ENCODE results near the gene HIRIP3.
"Not testable (repeated sequence)": the region's sequence is repeated elsewhere in the genome, so short reads cannot be mapped to it uniquely, and the experiment has no call there.

HIRIP3 gene, protein sequence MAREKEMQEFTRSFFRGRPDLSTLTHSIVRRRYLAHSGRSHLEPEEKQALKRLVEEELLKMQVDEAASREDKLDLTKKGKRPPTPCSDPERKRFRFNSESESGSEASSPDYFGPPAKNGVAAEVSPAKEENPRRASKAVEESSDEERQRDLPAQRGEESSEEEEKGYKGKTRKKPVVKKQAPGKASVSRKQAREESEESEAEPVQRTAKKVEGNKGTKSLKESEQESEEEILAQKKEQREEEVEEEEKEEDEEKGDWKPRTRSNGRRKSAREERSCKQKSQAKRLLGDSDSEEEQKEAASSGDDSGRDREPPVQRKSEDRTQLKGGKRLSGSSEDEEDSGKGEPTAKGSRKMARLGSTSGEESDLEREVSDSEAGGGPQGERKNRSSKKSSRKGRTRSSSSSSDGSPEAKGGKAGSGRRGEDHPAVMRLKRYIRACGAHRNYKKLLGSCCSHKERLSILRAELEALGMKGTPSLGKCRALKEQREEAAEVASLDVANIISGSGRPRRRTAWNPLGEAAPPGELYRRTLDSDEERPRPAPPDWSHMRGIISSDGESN

DNA sequence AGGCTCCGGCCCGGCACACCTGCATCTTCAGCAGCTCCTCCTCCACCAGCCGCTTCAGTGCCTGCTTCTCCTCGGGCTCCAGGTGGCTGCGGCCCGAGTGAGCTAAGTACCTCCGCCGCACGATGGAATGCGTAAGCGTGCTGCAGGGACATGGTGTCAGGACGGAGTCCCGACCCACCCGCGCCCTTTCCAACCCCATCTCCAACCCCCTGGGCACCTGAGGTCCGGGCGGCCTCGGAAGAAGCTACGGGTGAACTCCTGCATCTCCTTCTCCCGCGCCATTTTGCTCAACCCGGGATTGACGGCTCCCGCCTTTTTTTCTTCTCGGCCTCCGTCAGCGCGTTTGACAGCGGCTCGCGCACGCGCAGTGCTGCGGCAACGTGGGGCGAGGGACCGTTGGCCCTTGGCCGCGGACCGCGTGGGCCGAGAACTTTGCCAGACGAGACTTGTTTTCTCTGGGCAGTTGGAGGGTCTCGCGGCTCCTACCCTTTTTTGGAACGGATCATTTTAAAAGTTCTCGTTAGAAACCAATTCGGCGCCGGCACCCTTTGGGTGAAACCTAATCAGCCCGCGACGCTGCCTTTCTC, at the start of gene HIRIP3:
HIRIP3 (minus strand) TSS at position 294 of the 587 bp plus-strand sequence; CDS start at position 282, 12 bp downstream.
- peak; percentile 76 for DNase-seq

DNA sequence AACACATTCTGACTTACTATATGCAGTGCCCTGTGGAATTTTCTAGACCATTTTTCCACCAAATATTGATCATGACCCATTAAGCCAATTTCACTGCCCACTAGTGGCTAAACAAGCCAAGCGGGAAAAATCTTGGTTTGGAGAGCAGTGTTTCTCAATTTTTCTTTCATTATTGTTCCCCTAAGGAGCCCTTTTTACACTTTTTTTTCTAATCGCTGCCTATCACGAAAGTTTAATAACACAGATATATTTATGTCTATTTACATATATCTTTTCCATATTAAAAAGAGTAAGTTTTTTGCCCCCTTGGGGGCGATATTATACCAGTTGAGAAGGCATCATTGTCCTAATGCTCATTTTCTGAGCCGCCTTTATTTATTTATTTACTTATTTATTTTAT, 46.4 kb upstream of the HIRIP3 start:
- no peak for DNase-seq

DNA sequence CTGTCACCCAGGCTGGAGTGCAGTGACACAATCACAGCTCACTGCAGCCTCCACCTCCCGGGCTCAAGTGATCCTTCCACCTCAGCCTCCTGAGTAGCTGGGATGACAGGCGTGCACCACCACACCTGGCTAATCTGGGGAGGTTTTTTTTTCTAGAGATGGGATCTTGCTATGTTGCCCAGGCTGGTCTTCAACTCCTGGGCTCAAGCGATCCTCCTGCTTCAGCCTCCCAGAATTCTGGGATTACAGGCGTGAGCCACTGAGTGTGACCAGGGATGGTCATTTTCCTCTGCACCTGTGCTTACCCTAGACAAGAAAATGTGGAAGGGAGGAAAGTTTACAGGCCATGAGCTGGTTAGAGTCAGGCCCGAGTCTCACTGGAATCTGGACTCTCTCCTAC, 45.3 kb upstream of the HIRIP3 start:
- not testable (repeated sequence) for DNase-seq

DNA sequence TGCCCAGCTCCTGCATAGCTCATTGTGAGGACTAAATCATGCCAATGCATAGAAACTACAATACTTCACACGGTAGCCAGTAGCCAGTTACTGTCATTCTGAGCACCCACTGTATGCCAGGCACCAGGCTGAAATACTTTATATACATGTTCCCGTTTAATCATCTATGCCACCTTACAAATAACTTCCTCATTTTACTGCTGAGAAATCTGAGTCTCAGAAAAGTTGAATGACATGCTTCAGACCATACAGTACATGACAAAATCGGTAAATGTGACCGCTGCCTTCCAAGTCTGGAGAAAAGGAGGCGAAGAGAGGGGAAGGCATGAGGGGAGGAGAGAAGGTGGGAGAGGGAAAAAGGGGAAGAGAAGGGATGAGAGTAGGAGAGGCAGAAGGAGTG, 44.8 kb upstream of the HIRIP3 start:
- no peak for DNase-seq

DNA sequence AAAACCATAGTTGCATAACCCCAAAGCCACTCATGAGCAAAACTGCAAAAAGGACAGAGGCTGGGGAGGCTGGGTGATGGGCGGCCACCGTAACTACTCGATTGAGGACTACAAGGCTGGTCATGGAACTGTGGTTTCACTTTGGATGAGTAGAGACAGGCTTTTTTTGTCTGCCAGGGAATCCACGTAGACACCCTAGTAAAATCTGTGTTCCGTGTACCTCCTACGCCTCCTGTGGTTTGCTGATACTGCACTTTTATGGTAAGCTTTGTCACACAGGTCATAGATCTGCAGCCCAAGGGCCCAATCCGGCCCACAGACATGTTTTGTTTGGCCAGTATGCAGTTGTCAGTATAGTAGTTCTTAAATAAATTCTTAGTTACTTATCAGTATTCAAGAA, 37.9 kb upstream of the HIRIP3 start:
- no peak for DNase-seq

DNA sequence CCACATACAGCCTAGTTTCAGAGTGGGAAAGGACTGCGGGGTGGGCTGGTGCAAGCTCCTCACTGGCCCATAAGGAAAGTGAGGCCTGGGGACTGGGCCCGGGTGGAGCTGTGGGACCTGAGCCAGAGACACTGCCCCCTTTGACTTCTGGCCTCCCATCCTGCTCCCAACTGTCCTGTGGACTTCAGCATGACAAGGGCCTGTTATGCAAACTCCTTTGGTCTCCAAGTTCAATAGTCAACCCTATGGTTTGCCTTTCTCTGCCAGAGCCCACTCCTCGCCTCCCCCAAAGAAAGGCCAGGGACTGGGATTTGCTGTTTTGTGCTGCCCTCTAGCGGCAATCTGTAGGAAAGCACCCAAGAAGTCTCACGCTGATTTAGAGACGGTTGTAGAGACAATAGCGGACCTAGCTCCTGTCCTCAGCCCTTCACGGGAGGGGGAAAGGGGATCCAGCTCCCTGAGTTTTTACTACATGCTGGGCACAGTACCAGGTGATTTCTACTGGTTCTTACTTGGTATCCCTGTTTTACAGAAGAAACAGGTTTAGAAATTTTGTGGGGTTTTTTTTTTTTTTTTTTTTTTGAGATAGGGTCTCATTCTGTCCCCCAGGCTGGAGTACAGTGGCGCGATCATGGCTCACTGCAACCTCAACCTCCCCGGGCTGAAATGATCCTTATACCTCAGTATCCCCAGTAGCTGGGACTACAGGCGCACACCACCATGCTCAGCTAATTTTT, 36.8 kb upstream of the HIRIP3 start:
- DNase-seq = peak; percentile 68

DNA sequence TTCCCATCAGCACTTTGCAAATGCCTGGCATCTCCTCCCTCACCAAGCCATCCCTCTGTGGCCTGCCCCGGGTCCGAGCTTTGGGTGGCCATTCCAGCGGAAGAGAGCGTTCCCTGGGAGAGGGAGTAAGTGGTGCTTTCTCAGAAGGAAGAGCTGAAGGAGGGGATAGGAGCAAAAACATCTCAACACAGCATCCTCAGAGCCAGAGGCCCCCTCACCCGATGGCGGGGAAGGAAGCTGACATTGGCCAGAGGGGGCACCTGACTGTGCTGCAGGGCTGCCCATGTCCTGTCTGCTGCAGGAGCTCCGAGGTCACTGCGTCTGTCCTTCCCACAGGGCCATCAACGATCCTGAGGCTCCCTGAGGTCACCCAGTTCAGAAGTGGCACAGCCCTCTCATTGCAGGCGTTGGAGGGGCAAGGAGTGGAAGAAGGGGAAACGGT, 36.1 kb upstream of the HIRIP3 start:
- no peak for DNase-seq

DNA sequence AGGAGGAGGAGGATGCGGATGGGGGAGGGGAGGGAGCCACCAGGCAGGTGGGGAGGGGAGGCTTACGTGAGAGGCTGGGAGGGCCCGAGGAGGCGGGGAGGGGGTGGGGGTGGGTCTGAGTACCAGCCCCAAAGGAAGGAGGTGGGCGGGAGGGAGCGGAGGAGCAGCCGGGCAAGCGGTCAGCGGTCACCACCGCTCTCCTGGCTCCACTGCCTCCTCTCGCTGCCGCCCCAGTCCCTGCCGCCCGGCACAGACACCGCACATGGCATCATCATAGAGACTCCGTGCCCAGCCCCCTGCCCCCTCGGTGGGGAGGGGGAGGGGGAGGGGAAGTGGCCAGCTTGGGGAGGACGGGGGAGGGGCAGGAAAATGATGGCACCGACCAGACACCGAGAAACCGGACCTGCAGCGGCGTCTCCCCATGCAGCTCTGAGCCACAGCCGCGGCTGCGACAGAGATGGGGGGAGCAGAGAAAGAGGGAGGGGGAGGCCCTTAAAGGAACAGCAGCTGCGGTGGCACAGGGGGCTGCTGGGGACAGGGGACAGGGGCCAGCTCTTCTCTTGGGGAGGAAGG, 35.5 kb upstream of the HIRIP3 start, which contains the start of gene TLCD3B:
TLCD3B (minus strand) TSS at position 431 of the 573 bp plus-strand sequence. CDS start 744 bp downstream, outside the sequence.
- DNase-seq = no peak

DNA sequence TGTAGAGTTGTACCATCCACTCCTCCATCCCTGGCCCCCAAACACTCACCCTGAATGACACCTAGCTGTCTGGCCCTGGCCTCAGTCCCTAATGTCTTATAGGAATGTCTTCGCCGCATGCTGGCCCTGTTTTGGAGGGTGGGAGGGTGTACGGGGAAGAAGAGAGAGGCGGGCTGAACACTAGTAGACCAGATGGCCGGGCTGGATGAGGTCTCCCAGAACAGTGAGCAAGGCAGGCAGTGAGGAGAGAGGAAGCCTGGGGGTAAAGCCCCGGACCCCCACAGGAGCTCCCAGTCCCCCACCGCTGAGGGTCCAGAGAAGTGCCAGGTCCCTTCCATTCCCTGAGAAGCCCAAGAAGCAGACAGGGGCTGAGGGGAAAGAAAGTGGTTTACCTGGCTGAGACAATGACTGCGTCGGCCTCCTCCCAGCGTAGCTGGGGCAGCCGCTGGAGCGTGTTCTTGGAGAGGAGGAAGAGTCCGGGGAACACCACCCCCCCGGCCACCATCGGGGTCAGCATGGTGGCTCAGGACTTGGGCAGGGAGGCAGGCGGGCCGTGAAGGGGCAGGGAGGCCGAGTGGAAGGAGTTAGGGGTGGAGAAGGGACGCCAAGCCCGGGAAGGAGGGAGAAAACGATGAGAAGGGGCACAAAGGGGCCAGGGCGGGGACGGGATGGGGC, 34.7 kb upstream of the HIRIP3 start:
- no peak for DNase-seq

DNA sequence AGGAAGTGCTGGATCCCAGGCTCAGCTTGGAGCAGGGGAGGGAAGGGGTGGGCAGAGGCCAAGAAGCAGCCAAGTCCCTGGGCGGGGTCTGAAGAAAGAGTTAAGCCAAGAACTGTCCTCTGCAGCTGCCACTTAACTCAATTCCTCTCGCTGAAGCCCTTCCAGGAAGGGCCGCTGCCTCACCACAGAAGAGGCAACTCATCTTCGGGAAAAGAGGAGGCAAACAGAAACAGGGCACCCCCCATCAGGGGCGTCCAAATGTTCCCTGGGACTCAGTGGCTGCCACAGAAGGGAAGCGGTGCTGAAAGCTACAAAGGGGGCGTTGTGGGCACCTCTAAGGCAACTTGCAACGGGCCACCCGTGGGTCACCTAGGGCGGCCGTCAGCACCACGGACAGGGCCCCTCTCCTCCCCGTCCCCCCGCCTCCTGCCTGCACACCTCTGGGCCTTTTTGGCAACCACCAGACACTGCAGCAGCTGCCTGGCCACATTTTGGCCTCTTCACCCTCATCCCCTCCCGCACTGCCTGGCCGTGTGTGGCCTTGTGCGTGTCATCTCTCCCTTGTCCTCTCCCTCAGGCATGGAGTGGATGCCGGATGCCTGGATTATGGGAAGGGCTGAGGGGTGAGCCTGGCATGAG, 33.1 kb upstream of the HIRIP3 start:
- DNase-seq = no peak

DNA sequence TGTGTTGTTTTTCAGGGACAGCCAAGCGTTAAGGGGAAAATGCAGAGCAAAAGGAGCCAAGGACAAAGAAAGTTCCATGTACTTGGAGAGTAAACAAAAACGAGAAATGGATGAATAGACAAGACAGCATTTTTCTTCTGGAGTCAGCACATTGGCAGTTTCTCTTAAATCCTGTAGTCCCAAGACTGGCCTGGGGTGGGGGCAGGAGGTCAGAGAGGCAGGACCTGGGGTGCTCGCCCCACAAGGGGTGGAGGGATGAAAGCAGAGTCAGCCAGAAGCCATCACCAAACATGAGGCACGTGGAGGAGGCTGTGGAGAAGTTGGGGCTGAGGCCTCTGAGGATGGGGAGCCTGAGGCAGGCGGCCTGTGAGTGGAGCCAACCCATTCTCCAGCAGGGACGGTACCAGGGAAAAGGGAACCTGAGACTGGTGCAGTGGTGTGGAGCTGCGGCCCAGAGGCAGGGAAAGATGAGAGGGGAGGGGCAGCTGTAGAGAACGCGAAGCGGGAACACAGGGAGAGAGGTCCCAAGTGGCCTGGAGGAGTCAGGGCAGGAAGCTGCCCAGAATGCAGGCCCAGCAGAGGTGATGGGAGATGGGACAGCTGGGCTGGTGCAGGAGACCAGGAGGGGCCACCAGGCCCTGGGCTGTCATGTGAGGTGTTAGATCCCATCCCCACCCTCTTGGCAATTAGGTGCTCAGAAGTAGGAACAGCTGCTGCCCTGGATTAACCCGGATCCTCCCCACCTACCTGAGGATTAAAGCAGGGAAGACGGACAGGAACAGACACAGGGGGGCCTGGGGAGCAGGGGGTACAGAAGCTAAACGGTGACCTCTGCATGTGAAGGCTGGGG, 32.4 kb upstream of the HIRIP3 start:
- DNase-seq = no peak

DNA sequence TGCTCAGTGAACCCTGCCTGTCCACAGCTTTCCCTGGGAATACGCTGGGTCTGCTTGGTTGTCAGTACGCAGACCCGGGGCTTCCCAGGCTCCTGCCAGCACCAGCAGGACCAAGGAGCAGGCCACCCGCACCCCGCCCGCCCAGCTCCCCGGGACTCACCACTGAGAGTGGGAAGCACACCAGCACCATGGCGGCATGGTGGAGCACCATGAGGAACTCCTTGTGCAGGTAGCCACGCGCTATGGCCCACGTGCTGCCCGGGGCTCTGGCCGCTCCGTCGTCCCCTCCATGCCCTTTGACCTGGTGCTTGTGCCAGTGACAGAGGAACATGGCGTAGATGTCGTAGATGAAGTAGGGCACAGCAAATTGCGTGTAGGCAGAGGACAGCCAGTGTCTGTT, 31.0 kb upstream of the HIRIP3 start:
- DNase-seq = no peak

DNA sequence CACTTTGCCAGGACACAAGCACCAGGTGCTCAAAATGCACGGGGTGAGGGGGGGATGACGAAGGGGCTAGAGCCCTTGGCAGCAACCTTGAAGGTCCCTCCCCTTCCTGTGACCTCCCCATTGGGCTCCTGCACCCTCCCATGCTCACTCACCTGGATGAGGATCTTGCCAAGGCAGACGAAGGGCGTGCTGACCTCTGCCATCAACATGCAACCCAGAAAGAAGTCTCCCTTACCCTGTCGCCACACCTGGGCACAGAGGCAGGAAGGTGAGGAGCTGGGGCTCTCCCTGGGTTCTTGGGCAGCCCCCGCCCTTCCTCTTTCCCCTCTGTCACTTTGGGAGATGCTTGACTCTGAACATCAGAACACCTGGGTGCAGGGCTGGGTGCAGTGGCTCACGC, 30.2 kb upstream of the HIRIP3 start:
- no peak for DNase-seq

DNA sequence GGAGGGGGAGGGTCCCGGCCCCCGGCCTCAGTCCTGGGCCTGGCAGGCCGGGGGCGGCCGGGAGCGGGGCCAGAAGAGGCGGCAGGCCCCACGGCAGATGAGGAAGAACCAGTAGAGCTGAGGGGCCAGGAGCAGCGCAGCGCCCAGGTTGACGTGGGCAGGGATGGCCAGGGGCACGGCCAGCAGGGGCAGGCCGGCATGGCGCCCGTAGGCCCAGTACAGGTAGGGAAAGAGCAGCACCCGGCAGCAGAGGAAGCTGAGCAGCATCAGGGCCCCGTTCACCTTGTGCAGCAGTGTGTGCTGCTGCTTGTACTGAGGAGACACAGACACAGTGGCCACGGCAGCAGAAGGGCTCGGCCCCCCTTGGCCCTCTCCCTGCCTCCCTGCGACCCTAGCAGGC, 29.7 kb upstream of the HIRIP3 start:
- DNase-seq = no peak

DNA sequence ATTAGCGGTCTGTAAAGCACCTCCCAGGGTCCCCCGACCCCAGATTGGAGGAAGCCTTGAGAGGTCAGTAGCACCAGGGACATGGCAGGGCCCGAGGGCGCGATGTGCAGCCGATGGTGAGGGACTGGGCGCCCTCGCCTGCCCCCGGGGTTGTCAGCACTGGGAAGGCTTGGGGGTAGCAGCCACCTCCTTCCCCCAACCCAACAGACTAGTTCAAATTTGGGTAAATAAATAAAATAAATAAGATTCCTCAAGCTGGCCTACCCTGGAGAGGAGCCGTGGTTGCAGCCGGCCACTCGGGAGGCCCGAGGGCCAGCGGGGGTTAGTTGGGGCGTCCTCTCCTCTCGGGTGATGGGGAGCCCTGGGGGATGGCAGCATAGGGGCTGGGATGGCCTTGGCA, 29.0 kb upstream of the HIRIP3 start:
- DNase-seq = no peak

DNA sequence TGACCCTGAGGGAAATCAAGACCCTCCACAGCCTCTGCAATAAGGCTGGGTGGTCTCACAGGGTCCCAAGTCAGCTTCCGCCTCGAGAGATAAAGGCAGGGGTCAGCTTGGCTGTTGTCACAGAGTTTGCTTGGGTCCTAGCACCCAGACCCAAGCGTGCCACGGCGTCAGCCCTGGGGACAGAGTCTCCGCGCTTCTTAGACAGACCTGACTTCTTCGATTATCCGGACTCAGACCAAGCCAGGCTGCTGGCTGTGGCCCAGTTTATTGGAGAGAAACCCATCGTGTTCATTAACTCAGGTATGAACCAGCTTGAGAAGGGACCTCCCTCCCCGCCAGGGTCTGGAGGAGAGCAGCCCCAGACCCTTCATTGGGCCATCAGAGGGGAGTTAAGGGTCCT, 28.2 kb upstream of the HIRIP3 start:
- no peak for DNase-seq

DNA sequence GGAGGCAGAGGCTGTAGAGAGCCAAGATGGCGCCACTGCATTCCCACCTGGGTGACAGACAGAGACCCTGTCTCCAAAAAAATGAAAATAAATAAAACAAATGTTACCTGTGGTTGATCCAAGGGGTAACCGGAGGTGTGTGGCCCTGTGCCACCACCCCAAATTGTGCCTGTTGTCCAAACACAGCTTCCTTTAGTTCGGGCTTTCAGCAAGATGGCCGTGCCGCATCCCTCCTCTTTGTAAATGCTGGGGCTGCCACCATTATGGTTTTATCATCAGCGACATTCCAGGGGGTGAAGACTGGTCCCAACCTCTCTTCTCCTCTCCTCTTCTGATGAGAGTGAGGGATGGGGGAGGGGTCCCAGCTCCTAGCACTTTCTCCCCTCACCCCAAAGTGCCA, 27.5 kb upstream of the HIRIP3 start, which contains the start of gene C16orf92:
C16orf92 (plus strand) TSS at position 312 of the 400 bp plus-strand sequence. CDS start 143 bp downstream, outside the sequence.
- no peak for DNase-seq

DNA sequence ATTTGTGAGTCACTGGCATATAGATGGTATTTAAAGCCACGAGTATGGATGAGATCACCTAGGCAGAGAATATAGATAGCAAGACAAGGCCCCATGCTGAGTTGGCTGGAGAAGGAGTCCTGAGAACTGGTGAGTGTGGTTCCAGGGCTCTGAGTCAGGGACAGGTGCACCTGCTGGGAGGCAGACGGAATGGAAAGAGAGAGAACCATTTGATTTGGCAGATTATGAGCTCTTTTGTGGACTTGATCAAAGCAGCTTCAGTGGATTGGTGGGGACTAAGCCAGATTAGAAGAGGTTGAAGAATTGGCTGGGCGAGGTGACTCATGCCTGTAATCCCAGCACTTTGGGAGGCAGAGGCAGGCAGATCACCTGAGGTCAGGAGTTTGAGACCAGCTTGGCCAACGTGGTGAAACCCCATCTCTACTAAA, 23.3 kb upstream of the HIRIP3 start:
- DNase-seq = no peak

DNA sequence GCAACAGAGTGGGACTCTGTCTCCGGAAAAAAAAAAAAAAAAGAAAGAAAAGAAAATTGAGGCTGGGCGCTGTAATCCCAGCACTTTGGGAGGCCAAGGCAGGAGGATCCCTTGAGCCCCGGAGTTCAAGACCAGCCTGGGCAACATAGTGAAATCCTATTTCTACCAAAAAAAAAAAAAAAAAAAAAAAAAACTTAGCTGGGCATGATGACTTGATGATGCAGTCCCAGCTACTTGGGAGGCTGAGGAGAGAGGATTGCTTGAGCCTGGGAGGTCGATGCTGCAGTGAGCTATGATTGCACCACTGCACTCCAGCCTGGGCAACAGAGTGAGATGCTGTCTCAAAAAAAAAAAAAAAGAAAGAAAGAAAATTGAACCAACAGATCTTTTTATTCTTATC, 22.5 kb upstream of the HIRIP3 start:
- not testable (repeated sequence) for DNase-seq

DNA sequence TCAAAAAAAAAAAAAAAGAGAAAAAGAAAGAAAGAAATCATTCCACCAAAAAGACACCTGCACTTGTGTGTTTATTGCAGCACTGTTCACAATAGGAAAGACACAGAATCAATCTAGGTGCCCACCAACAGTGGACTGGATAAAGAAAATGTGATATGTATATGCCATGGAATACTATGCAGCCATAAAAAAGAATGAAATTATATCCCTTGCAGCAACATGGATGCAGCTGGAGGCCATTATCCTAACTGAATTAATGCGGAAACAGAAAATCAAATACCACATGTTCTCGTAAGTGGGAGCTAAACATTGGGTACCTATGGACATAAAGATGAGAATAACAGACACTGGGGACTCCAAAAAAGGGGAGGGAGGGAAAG, 21.9 kb upstream of the HIRIP3 start:
- DNase-seq = no peak
